Pancreas (tissue), 10 donors: ENCODE results near the gene TMCO1. TPM values are rescaled to one million over a fixed set of nuclear protein-coding genes. Genes with fewer than 3 reads are reported as not detected.
A peak's percentile ranks its signal among the peaks of the same experiment; 100 is the strongest.
"Not testable (repeated sequence)": the region's sequence is repeated elsewhere in the genome, so short reads cannot be mapped to it uniquely, and the experiment has no call there.

Experiments
- ATAC-seq, 4 donors: fragments of 200-7000 bp; cut with Tn5 transposase; one replicate each; pipeline versions ENCODE4 v1.8.0 to v1.9.1; 2020; ENCODE audit warnings: mild to moderate bottlenecking in 4 of 4, moderate library complexity in 4 of 4
- DNase-seq, 6 donors: peaks; one replicate each; pipeline ENCODE4 v3.0.0-alpha.2; 2020
- FAIRE-seq: peaks from 2 replicates; lab custom pipeline; 2012; peaks lifted over from hg19 to GRCh38; lab: Jason Lieb, UNC
- H3K27ac ChIP-seq, 4 donors: fragments of 200-600 bp; sonication (generic); 1 replicate in 3 of 4; 2 replicates in 1 of 4; pipeline versions ENCODE4 v1.5.0 to v1.8.0; 2020
- H3K27me3 ChIP-seq, 4 donors: fragments of 200-600 bp; one replicate each; pipeline ENCODE4 v1.8.0; 2021
- H3K36me3 ChIP-seq, 3 donors: fragments of 200-600 bp; sonication (generic) in 1 of 3; one replicate each; pipeline versions ENCODE4 v1.5.0 to v1.8.0; 2020 to 2021
- H3K4me1 ChIP-seq, 3 donors: fragments of 200-600 bp; one replicate each; pipeline ENCODE4 v1.8.0; 2021
- H3K4me3 ChIP-seq, 4 donors: fragments of 200-600 bp; sonication (generic) in 2 of 4; one replicate each; pipeline versions ENCODE4 v1.5.0 to v1.8.0; 2020 to 2021
- H3K9me3 ChIP-seq, 4 donors: fragments of 200-600 bp; one replicate each; pipeline ENCODE4 v1.8.0; 2021
- WGBS, 2 donors: extraction: QIAGEN DNeasy Blood & Tissue Kit; methylation state at CpG; one replicate each; pipeline ENCODE4 v1.1.7; 2013; 5-methylcytosine and 5-hydroxymethylcytosine counted together
- intact Hi-C, 3 donors: fragments of 100-400 bp; cut with DNase I; formaldehyde crosslinking; loops; one replicate each; pipeline versions ENCODE4 v1.11.1 to v1.14.2; 2022
- polyA plus RNA-seq, 2 donors: library from polyadenylated mRNA; stranded (reverse); fragments of 200-250 nt; gene quantifications; one replicate each; pipeline ENCODE4 v1.2.3, GENCODE V29; 2013
- total RNA-seq, 6 donors: library from RNA; stranded (reverse); fragmentation: NEBNext Ultra II Directional in 4 of 6; extraction: Animal tissue kit (Norgen Biotek cat#: 25700) in 4 of 6; gene quantifications; one replicate each; pipeline versions ENCODE4 v1.2.1 to v1.2.4, GENCODE V29; 2021 to 2023
- TF ChIP-seq, protein P1 (sequence below), 4 donors: fragments of 200-600 bp; sonication (generic) in 3 of 4; IDR thresholded peaks; one replicate each; pipeline versions ENCODE4 v1.5.0 to v1.8.0; 2021; ENCODE audit warnings: antibody characterized with exemption in 4 of 4
- donor health status: healthy with polysubstance abuse.
- donor health status: DM: no; HTN: no; CAD: no; lungs with moderate emphysema.
- donor health status: DM: no; HTN: no; CAD: no.
- donor health status: control.
- donor health status: control.
- donor health status: Bipolar disorder and iron deficiency.
- donor health status: DM: yes; HTN: yes; CAD: no.
- donor health status: DM: no; HTN: no; CAD: no.
- donor health status: DM: no; HTN: no; CAD: no.
- donor health status: DM: yes; HTN: yes; CAD: no.

Gene TMCO1
- total and polyA plus RNA-seq, 8 donors: 24.3 to 53.5 (median 43.4) TPM

DNA sequence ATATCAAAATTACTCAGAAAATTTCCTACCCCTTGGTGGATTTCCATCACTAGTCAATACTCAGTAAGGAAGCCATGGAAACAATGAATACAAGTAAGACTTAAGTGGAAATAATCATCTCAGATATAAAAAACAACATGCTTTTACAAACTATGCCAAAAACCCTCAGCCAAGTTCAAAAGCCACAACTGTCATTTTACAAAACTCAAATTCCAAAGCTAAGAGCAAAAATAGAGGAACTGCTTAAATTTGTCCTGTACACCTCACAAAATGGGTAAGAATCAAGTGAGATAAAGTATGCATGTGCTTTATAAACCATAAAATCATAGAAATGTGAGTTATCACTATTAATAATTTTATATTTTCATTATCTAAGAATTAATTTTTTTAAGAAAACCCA lies 9.6 kb downstream of the TMCO1 start:
- Histone ChIP-seq H3K27ac (no peak overlapping the region), H3K27me3 (no peaks in the 10 kb centered on the region), H3K36me3 (peaks cover 0 to 6% (median 3%) of the 10 kb centered on the region in 3 donors), H3K4me3 (no peak overlapping the region), H3K9me3 (no peaks in the 10 kb centered on the region), H3K4me1 (peaks cover 0 to 4% (median 0%) of the 10 kb centered on the region in 3 donors)
- TF ChIP-seq, protein P1, sequence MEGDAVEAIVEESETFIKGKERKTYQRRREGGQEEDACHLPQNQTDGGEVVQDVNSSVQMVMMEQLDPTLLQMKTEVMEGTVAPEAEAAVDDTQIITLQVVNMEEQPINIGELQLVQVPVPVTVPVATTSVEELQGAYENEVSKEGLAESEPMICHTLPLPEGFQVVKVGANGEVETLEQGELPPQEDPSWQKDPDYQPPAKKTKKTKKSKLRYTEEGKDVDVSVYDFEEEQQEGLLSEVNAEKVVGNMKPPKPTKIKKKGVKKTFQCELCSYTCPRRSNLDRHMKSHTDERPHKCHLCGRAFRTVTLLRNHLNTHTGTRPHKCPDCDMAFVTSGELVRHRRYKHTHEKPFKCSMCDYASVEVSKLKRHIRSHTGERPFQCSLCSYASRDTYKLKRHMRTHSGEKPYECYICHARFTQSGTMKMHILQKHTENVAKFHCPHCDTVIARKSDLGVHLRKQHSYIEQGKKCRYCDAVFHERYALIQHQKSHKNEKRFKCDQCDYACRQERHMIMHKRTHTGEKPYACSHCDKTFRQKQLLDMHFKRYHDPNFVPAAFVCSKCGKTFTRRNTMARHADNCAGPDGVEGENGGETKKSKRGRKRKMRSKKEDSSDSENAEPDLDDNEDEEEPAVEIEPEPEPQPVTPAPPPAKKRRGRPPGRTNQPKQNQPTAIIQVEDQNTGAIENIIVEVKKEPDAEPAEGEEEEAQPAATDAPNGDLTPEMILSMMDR (IDR thresholded peaks at IDR 0.05): no peak
- FAIRE-seq (no peak), ATAC-seq (no peak), DNase-seq (no peak)
- intact Hi-C loops: no loop called here

DNA sequence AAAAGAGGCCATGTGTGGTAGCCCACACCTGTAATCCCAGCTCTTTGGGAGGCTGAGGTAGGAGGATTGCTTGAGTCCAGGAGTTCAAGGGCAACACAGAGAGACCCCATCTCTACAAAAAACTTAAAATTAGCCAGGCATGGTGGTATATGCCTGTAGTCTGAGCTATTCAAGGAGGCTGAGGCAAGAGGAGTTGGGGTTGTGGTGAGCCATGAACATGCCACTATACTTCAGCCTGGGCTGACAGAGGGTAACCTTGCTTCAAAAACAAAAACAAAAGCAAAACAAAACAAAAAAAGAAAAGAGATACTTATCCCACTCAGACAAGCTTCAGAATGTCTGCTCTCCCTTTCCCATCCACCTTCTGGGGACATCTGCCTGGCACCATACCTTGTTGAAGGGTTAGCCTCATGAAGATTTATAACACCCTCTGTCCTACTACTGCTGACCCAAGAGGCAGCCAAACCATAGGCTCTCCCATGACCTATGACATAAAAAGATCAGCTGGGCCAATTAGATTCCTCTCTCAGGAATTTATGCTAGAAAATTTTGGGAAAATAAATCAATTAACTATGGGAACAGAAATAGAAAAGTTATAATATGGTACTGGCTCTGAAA lies 13.2 kb downstream of the TMCO1 start:
- Histone ChIP-seq H3K4me3 (no peak overlapping the region), H3K4me1 (peaks cover 0 to 4% (median 0%) of the 10 kb centered on the region in 3 donors), H3K36me3 (peaks cover 0 to 10% (median 3%) of the 10 kb centered on the region in 3 donors), H3K27ac (no peak overlapping the region), H3K27me3 (no peaks in the 10 kb centered on the region), H3K9me3 (no peaks in the 10 kb centered on the region)
- intact Hi-C loops: no loop called here
- ATAC-seq: no peak
- FAIRE-seq: no peak
- TF ChIP-seq, protein P1 (IDR thresholded peaks at IDR 0.05): no peak
- DNase-seq: no peak

DNA sequence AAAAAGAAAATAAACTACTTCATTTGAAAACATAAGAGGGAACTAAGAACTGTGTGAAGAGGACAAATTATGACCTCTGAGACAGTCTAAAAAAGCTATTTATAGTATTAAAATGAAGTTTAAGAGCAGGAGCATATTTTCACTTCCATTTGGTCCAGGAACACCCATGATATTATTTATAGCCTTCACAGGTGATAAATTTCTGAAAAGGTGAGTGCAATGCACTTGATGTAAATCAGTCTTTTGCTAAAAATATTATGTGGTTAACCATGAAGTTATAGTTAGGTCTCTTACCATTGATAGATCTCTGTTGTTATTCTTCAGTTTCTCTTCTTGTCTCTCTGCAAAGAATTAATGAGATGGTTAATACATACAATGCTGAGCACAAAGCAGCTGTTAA lies 14.7 kb downstream of the TMCO1 start:
- Histone ChIP-seq H3K36me3 (peaks cover 0 to 10% (median 3%) of the 10 kb centered on the region in 3 donors), H3K27me3 (no peaks in the 10 kb centered on the region), H3K9me3 (no peaks in the 10 kb centered on the region), H3K4me1 (peaks cover 0 to 4% (median 0%) of the 10 kb centered on the region in 3 donors), H3K27ac (no peak overlapping the region), H3K4me3 (no peak overlapping the region)
- TF ChIP-seq, protein P1 (IDR thresholded peaks at IDR 0.05): no peak
- no peak for FAIRE-seq
- no peak for ATAC-seq
- intact Hi-C loops: no loop called here
- no peak for DNase-seq

DNA sequence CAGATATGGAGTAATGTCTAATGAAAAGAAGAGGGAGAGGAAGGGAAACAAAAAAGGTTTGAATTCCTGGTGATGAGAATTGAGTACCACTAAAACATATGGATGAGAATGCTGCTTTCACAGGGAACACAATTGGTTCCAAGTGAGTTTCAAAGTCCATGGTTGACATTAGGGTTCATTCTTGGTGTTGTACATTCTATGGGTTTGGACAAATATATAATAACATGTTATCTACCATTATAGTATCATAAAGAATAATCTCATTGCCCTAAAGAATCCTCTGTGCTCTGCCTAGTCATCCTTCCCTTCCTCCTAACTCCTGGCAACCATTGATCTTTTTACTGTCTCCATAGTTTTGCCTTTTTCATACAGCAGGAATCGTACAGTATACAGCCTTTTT lies 20.1 kb downstream of the TMCO1 start:
- Histone ChIP-seq H3K27ac (no peak overlapping the region), H3K4me3 (no peak overlapping the region), H3K27me3 (no peaks in the 10 kb centered on the region), H3K4me1 (peaks cover 0 to 10% (median 10%) of the 10 kb centered on the region in 3 donors), H3K9me3 (no peaks in the 10 kb centered on the region), H3K36me3 (peaks cover 0 to 8% (median 0%) of the 10 kb centered on the region in 3 donors)
- WGBS, 2 donors: 93 to 96% methylated on average over 1 of the region's 1 CpG
- TF ChIP-seq, protein P1 (IDR thresholded peaks at IDR 0.05): no peak
- FAIRE-seq (no peak), ATAC-seq (no peak), DNase-seq (no peak)
- intact Hi-C loops: no loop called here

DNA sequence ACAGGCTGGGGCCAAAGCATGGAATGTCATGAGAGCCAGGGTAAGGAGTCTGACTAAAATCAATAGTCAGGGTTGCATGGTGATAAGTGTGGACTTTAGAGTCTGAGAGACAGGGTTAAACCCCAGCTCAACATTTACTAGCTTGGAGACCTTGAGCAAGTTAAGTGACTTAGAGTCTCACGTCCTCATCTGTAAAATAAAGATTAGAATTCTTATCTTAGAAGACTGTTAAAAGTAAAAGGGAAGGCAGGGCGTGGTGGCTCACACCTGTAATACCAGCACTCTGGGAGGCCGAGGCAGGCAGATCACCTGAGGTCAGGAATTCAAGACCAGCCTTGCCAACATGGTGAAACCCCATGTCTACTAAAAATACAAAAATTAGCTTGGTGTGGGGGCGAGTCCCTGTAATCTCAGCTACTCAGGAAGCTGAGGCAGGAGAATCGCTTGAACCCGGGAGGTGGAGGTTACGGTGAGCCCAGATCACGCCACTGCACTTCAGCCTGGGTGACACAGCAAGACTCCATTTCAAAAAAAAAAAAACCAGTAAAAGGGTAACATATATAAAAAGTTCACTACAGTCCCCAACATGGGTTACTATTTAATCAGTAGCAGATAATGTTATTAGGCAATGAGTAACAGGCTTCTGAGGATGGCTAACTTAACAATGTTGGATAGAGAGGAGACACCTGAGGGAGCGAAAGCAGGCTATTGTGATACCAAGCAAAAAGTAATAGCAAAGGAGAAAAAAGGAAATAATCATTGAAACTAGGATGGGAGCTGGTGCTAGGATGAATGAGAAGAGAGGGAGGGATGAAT lies 20.8 kb downstream of the TMCO1 start:
- no peak overlapping the region for H3K27ac ChIP-seq
- H3K9me3 ChIP-seq: no peaks in the 10 kb centered on the region
- no peak overlapping the region for H3K4me3 ChIP-seq
- intact Hi-C loops: no loop called here
- DNase-seq (no peak), FAIRE-seq (no peak), ATAC-seq (peak; percentile 30 to 74 (median 36))
- no peaks in the 10 kb centered on the region for H3K27me3 ChIP-seq
- peaks cover 0 to 15% (median 0%) of the 10 kb centered on the region in 3 donors for H3K36me3 ChIP-seq
- TF ChIP-seq, protein P1 (IDR thresholded peaks at IDR 0.05): no peak
- H3K4me1 ChIP-seq: peaks cover 0 to 10% (median 10%) of the 10 kb centered on the region in 3 donors
- 75 to 78% methylated on average over 9 of the region's 9 CpGs for WGBS, 2 donors

DNA sequence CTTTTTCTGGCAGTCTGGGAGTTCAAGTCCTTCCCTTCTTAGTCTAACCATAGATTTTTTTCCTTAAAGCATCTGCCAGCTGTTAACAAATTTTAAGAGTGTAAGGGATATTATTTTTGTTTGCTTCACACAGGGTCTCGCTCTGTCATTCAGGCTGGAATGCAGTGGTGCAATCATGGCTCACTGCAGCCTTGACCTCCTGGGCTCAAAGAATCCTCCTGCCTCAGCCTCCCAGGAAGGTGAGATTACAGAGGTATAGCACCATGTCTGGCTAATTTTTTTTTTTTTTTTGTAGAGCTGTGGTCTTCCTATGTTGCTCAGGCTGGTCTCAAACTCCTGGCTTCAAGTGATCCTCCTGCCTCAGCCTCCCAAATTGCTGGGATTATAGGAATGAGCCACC lies 23.8 kb downstream of the TMCO1 start:
- H3K4me3 ChIP-seq, H3K9me3 ChIP-seq, H3K27me3 ChIP-seq, DNase-seq, ATAC-seq, H3K27ac ChIP-seq, intact Hi-C loops, FAIRE-seq: not testable (repeated sequence)
- Histone ChIP-seq H3K36me3 (peaks cover 0 to 36% (median 14%) of the 10 kb centered on the region in 3 donors), H3K4me1 (peaks cover 0 to 10% (median 10%) of the 10 kb centered on the region in 3 donors)
- 100% methylated on average over 1 of the region's 1 CpG for WGBS, 2 donors
